Fibroblast of lung (primary cell): ENCODE results near the gene PAFAH1B1. TPM values are rescaled to one million over a fixed set of nuclear protein-coding genes. Genes with fewer than 3 reads are reported as not detected.

Experiments
- DNase-seq, 2 donors: peaks; one replicate each; pipeline versions ENCODE4 v3.0.0 to v3.0.0-alpha.2; 2010; ENCODE audit warnings: low read depth in 2 of 2
- H2AFZ ChIP-seq: 2 replicates; pipeline ENCODE4 v1.5.1; 2012; ENCODE audit warnings: low read length, control low read depth, inconsistent platforms
- H3K27ac ChIP-seq: 2 replicates; pipeline ENCODE4 v1.5.1; 2011; ENCODE audit warnings: low read length, control low read depth; ENCODE audit not compliant: insufficient read depth
- H3K27me3 ChIP-seq: 2 replicates; pipeline ENCODE4 v1.5.1; 2011; ENCODE audit warnings: mild to moderate bottlenecking, low read length; ENCODE audit not compliant: control insufficient read depth, insufficient read depth
- H3K36me3 ChIP-seq: 2 replicates; pipeline ENCODE4 v1.5.1; 2011; ENCODE audit warnings: low read length; ENCODE audit not compliant: control insufficient read depth, insufficient read depth
- H3K4me1 ChIP-seq: 2 replicates; pipeline ENCODE4 v1.5.1; 2011; ENCODE audit warnings: low read length; ENCODE audit not compliant: control insufficient read depth, insufficient read depth; ENCODE audit errors: extremely low read depth
- H3K4me2 ChIP-seq: 2 replicates; pipeline ENCODE4 v1.5.1; 2011; ENCODE audit warnings: low read length, control low read depth; ENCODE audit not compliant: insufficient read depth; ENCODE audit errors: extremely low read depth
- H3K4me3 ChIP-seq, 4 experiments: fragments of 200-600 bp in 1 of 4; sonication (generic) in 1 of 4; replicated peaks in 1 of 4; 2 replicates each; pipeline ENCODE4 v1.5.1; 2011 to 2016; ENCODE audit warnings: low read length in 4 of 4, low read depth in 3 of 4, mild to moderate bottlenecking in 3 of 4, control low read depth in 2 of 4, inconsistent platforms in 1 of 4, mixed read lengths in 1 of 4; ENCODE audit not compliant: insufficient read depth in 1 of 4; ENCODE audit errors: control extremely low read depth in 1 of 4
- H3K79me2 ChIP-seq: 2 replicates; pipeline ENCODE4 v1.5.1; 2012; ENCODE audit warnings: mild to moderate bottlenecking, low read length, inconsistent platforms; ENCODE audit not compliant: control insufficient read depth, insufficient read depth
- H3K9ac ChIP-seq: 2 replicates; pipeline ENCODE4 v1.5.1; 2011; ENCODE audit warnings: mild to moderate bottlenecking, low read length, control low read depth; ENCODE audit not compliant: insufficient read depth
- H3K9me3 ChIP-seq: 2 replicates; pipeline ENCODE4 v1.5.1; 2012; ENCODE audit warnings: low read depth, low read length; ENCODE audit not compliant: control insufficient read depth, insufficient read depth
- H4K20me1 ChIP-seq: 2 replicates; pipeline ENCODE4 v1.5.1; 2011; ENCODE audit warnings: low read length; ENCODE audit not compliant: control insufficient read depth, insufficient read depth; ENCODE audit errors: extremely low read depth
- EZH2 ChIP-seq: IDR thresholded peaks from 2 replicates; pipeline ENCODE4 v1.5.1; 2012; ENCODE audit warnings: low read length, control low read depth, mild to moderate bottlenecking; ENCODE audit errors: missing control alignments
- polyA plus RNA-seq, 2 donors: library from polyadenylated mRNA; depleted of rRNA in 1 of 2; stranded (reverse) in 1 of 2; unstranded in 1 of 2; fragments of >200 nt; gene quantifications; 2 replicates each; pipeline ENCODE4 v1.2.1, GENCODE V29; 2011 to 2012; ENCODE audit warnings: missing spikeins in 1 of 2
- total RNA-seq: library from RNA; depleted of rRNA; stranded (reverse); fragments of >200 nt; gene quantifications from 2 replicates; pipeline ENCODE4 v1.2.1, GENCODE V29; 2014
- TF ChIP-seq, protein P1 (sequence below), 2 donors: IDR thresholded peaks in 1 of 2; conservative IDR thresholded peaks in 1 of 2; 1 replicate in 1 of 2; 2 replicates in 1 of 2; pipeline ENCODE4 v1.5.1; 2011 to 2012; ENCODE audit warnings: low read length in 2 of 2, control low read depth in 1 of 2, inconsistent platforms in 1 of 2, low read depth in 1 of 2, mild to moderate bottlenecking in 1 of 2

Gene PAFAH1B1
- total and polyA plus RNA-seq, 2 donors (not counting 1 experiment from before 2014, with no cell fraction given) = 107 to 108 TPM

DNA sequence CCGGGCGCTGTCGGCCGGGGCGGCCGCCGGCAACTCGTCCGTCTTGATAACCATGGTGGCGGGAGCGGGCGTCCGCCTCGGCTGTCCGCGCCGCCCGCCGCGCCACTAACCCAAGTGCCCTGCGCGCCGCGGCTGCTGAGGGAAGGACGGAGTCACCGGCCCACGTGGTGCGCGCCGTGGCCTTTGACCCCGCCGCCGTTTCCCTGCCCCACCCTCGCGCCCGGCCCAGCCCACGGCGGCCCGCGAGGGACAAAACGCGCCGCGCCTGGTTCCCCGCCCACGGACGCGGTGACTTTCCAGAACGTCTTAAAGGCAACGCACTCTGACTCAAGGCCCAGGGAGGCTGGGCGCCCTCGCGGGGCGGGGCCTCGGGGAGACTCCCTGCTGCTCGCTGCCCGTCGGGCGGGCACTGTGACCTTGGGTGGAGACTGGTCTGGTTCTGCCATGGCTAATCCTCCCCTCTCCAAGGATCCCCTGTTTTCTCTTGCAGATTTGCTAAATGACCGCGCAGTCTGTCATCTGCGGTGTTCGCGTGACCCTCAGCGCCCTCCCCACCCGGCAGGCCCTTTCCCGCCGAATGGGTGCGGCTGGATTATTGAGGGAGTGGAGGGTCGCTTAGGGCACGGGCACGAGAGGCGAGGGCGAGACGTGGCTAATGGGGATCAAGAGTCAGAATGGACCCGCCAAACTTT lies 118.3 kb downstream of the PAFAH1B1 start, which contains the start of gene CLUH:
Gene CLUH, minus strand, starts transcription at position 157 of the 692 bp plus-strand sequence. Its CDS starts 103 bp downstream, at position 54.
- Histone ChIP-seq H3K9me3 (no peaks in the 10 kb centered on the region), H3K4me3 (peak within 1 kb of the TSS; percentile 69 to 91 (median 80)), H3K9ac (peak within 1 kb of the TSS; percentile 61), H3K79me2 (peaks cover 45% of the 10 kb centered on the region), H3K36me3 (no peaks in the 10 kb centered on the region), H4K20me1 (no peaks in the 10 kb centered on the region), H3K27me3 (no peaks in the 10 kb centered on the region), H2AFZ (peak within 1 kb of the TSS; percentile 98), H3K4me1 (peaks cover 11% of the 10 kb centered on the region), H3K27ac (peak within 1 kb of the TSS; percentile 67), H3K4me2 (peak within 1 kb of the TSS; percentile 93)
- DNase-seq = peak; percentile 97
- no peak for TF ChIP-seq EZH2
- TF ChIP-seq, protein P1, sequence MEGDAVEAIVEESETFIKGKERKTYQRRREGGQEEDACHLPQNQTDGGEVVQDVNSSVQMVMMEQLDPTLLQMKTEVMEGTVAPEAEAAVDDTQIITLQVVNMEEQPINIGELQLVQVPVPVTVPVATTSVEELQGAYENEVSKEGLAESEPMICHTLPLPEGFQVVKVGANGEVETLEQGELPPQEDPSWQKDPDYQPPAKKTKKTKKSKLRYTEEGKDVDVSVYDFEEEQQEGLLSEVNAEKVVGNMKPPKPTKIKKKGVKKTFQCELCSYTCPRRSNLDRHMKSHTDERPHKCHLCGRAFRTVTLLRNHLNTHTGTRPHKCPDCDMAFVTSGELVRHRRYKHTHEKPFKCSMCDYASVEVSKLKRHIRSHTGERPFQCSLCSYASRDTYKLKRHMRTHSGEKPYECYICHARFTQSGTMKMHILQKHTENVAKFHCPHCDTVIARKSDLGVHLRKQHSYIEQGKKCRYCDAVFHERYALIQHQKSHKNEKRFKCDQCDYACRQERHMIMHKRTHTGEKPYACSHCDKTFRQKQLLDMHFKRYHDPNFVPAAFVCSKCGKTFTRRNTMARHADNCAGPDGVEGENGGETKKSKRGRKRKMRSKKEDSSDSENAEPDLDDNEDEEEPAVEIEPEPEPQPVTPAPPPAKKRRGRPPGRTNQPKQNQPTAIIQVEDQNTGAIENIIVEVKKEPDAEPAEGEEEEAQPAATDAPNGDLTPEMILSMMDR (conservative IDR thresholded peaks at IDR 0.05 in 1 of 2, IDR thresholded peaks at IDR 0.05 in 1 of 2; ENCODE audit: low read depth in 1 of 2, low read length in 2 of 2) = no peak

DNA sequence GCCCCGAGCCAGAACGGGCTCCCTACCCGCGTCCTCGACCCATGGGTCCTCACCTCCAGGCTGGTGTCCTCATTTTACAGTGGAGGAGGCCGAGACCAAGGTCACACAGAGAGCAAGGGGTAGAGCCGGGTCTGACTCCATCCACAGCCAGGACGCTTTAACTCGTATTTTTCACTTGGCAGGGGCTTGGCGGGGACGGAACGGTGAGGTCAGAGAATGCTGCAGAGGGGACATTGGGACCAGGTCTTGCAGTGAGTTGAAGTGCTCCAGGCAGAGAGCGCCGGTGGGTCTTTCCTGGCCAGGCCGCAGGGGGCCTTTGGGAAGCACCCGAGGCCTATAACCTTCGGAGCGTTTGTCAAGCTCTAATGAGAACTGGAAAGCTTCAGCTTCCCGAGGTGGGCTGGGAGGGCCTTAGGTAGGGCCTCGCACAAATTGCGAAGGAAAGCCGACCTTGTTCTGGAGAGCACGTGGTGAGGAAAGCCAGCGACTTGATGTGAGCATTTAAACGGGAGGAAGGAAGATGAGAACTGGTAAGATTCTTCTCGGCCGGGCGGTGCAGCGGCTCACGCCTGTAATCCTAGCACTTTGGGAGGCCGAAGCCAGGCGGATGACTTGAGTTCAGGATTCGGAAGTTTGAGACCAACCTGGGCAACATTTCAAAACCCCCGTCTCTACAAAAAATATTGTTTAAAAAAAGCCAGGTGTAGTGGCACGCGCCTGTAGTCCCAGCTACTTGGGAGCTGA lies 119.0 kb downstream of the PAFAH1B1 start:
- H2AFZ ChIP-seq = peak overlapping the region; percentile 98
- no peaks in the 10 kb centered on the region for H3K27me3 ChIP-seq
- H4K20me1 ChIP-seq = no peaks in the 10 kb centered on the region
- TF ChIP-seq, protein P1 (conservative IDR thresholded peaks at IDR 0.05 in 1 of 2, IDR thresholded peaks at IDR 0.05 in 1 of 2; ENCODE audit: low read depth in 1 of 2, low read length in 2 of 2) = no peak
- TF ChIP-seq EZH2 = no peak
- no peak for DNase-seq
- peak overlapping the region; percentile 67 for H3K27ac ChIP-seq
- peaks cover 38% of the 10 kb centered on the region for H3K79me2 ChIP-seq
- peak overlapping the region; percentile 71 for H3K4me2 ChIP-seq
- peak overlapping the region; percentile 2 for H3K9ac ChIP-seq
- H3K4me1 ChIP-seq = peaks cover 11% of the 10 kb centered on the region
- H3K36me3 ChIP-seq = no peaks in the 10 kb centered on the region
- H3K4me3 ChIP-seq = peak overlapping the region; percentile 41 to 75 (median 58)
- H3K9me3 ChIP-seq = no peaks in the 10 kb centered on the region

- H3K27me3 ChIP-seq = no peaks in the 10 kb centered on the region
- no peak overlapping the region for H3K9ac ChIP-seq
- no peaks in the 10 kb centered on the region for H3K36me3 ChIP-seq
- DNase-seq = no peak
- TF ChIP-seq EZH2 = no peak
- TF ChIP-seq, protein P1 (conservative IDR thresholded peaks at IDR 0.05 in 1 of 2, IDR thresholded peaks at IDR 0.05 in 1 of 2; ENCODE audit: low read depth in 1 of 2, low read length in 2 of 2) = no peak
- no peak overlapping the region for H3K4me3 ChIP-seq
- H2AFZ ChIP-seq = no peak overlapping the region
- peaks cover 24% of the 10 kb centered on the region for H3K79me2 ChIP-seq
- no peaks in the 10 kb centered on the region for H4K20me1 ChIP-seq
- H3K27ac ChIP-seq = no peak overlapping the region
- peaks cover 7% of the 10 kb centered on the region for H3K4me1 ChIP-seq
- no peak overlapping the region for H3K4me2 ChIP-seq
- H3K9me3 ChIP-seq = no peaks in the 10 kb centered on the region
Measured at GRCh38 chr17:2713881-2714280, 120.4 kb downstream of the PAFAH1B1 start.
